Measurements from ENCODE around the gene RSPH6A.

Gene RSPH6A

GRCh38 chr19:45779231-45780145, 35.6 kb downstream of the RSPH6A start:
- DNase-seq (ENCODE audit: low read depth): peak; percentile 54

- DNase-seq (ENCODE audit: low read depth): no peak
Measured at GRCh38 chr19:45778010-45778661, 37.0 kb downstream of the RSPH6A start.

DNA sequence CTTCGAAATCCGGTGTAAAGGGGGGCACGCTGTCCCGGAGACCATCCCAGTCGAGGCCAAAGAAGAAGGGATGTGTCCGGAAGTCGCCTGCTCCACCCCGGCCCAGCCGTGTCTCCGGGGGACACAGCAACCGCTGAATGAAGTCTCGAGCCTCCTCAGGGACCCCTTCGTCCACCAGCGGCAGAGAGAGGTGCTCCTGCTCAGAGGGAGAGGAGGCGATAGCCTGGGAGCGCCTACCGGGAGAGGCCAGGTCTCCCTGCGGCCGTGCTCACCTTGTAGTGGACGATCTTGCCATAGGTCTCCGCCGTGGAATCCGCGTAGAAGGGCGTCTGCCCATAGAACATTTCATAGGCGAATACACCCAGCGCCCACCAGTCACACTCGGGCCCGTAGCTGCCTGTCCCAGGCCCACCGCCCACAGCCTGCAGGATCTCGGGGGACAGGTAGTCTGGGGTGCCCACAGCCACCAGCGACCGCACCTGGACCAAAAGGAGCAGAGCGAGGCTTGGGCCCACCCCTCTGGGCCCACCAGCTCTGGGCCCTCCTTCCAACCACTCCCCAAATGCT, 37.6 kb downstream of the RSPH6A start:
- DNase-seq (ENCODE audit: low read depth): no peak

GRCh38 chr19:45774765-45775164, 40.3 kb downstream of the RSPH6A start:
- no peak for DNase-seq (ENCODE audit: low read depth)

DNA sequence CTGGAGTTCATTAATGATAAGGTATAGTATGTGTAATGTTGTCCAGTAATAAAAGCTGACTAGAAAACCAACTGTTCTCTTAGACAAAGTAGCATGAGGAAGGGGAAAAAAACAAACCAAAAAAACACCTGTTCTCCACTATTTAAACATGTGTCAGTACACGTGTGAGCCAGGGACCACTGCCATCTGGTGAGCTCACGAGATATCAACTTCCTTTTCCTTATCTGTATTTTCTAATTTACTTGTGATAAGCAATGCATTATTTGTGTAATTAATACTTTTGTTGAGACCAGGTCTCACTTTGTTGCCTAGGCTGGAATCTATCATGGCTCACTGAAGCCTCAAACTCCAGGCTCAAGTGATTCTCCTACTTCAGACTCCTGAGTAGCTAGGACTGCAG, 41.7 kb downstream of the RSPH6A start:
- no peak for DNase-seq (ENCODE audit: low read depth)

- DNase-seq (ENCODE audit: low read depth): no peak
Measured at GRCh38 chr19:45772912-45773311, 42.2 kb downstream of the RSPH6A start.

GRCh38 chr19:45772130-45772840, 42.8 kb downstream of the RSPH6A start:
- no peak for DNase-seq (ENCODE audit: low read depth)

GRCh38 chr19:45771311-45771933, 43.7 kb downstream of the RSPH6A start:
- DNase-seq (ENCODE audit: low read depth): no peak

DNA sequence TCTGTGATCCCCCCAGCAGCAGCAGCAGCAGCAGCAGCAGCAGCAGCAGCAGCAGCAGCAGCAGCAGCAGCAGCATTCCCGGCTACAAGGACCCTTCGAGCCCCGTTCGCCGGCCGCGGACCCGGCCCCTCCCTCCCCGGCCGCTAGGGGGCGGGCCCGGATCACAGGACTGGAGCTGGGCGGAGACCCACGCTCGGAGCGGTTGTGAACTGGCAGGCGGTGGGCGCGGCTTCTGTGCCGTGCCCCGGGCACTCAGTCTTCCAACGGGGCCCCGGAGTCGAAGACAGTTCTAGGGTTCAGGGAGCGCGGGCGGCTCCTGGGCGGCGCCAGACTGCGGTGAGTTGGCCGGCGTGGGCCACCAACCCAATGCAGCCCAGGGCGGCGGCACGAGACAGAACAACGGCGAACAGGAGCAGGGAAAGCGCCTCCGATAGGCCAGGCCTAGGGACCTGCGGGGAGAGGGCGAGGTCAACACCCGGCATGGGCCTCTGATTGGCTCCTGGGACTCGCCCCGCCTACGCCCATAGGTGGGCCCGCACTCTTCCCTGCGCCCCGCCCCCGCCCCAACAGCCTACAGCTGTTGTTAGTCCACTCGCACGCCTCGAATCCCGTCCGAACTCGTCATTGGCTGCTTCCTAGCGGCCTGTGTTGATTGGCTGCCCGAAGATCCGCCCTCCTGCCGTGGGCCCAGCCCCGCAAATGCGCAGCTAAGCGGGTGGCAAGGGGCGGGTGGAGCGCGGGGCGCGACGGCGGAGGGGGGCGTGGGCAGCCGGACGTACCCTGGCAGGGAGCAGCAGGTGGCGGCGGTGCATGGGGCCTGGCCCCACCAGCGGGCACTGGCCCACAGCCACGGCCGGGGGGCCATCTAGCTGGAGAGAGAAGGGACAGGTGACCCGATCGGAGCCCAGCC, 44.7 kb downstream of the RSPH6A start:
- DNase-seq (ENCODE audit: low read depth): peak; percentile 96

DNA sequence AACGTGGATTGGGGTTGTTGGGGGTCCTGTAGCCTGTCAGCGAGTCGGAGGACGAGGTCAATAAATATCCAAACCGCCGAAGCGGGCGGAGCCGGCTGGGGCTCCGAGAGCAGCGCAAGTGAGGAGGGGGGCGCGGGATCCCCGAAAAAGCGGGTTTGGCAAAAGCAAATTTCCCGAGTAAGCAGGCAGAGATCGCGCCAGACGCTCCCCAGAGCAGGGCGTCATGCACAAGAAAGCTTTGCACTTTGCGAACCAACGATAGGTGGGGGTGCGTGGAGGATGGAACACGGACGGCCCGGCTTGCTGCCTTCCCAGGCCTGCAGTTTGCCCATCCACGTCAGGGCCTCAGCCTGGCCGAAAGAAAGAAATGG, 45.3 kb downstream of the RSPH6A start:
- DNase-seq (ENCODE audit: low read depth): peak; percentile 52

DNA sequence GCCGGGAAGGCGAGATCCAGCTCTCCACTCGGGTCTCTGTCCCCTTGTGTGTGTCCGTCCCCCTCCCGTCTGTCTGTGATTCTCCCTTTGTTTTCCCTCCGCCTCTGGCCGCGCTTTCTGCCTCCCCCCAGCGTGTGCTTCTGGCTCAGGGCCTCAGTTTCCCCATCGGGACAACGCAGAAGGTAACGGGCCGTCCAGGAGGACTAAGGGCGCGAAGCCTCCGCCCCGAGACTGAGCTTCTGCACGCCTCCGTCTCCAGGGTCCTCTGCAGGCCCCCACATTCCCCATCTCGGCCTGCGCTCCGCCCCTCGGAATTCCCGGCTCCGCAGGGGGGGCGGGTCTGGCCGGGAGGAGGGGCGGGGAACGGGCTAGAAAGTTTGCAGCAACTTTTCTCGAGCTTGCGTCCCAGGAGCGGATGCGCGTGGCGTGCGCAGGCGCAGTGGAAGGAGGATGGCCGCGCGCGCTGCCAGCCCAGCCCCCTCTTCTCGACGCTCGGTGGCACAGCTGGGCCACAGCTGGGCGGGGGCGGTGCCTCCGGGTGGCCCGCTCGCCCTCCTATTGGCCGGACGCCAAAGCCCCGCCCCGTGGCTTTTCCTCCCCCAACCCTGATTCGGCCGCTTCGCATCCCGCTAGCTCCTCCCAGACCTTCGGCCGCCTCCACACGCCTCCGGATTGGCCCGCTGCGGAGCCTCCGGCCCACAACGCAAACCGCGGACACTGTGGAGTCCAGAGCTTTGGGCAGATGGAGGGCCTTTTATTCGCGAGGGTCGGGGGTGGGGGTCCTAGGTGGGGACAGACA, 45.9 kb downstream of the RSPH6A start, which contains the start of gene SIX5:
TSS of gene SIX5 (minus strand) at position 269 of the 799 bp plus-strand sequence. CDS start 408 bp downstream, outside the sequence.
- DNase-seq (ENCODE audit: low read depth): peak; percentile 97

- peak; percentile 58 for DNase-seq (ENCODE audit: low read depth)
Measured at GRCh38 chr19:45768655-45768983, 46.5 kb downstream of the RSPH6A start.

- peak; percentile 70 for DNase-seq (ENCODE audit: low read depth)
Measured at GRCh38 chr19:45767881-45768654, 47.0 kb downstream of the RSPH6A start.

DNA sequence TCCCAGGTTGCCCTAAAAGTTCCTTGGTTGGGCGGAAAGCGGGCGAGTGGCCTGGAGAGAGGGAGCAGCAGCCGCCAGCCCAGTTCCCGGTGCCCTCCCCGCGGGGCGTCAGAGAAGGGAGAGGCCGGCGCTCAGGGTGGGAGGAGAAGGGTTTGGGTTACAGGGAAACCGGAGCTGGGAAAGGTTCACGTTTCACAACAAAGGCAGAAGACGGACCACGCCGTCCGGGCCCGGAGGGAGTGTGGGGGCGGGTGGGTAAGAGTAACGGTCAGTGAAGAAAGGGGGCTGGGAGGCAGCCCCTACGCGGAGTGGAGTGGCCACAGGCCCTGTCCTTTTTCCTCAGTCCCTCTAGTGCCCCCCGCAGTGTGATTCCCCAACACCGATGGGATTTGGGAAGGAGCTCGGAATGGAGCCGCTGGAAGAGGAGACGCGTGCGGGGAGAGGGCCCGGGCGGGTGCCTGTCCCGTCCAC, 47.7 kb downstream of the RSPH6A start:
- DNase-seq (ENCODE audit: low read depth): peak; percentile 80

- peak; percentile 45 for DNase-seq (ENCODE audit: low read depth)
Measured at GRCh38 chr19:45766869-45767346, 48.2 kb downstream of the RSPH6A start.

- no peak for DNase-seq (ENCODE audit: low read depth)
Measured at GRCh38 chr19:45766296-45766868, 48.7 kb downstream of the RSPH6A start.

DNA sequence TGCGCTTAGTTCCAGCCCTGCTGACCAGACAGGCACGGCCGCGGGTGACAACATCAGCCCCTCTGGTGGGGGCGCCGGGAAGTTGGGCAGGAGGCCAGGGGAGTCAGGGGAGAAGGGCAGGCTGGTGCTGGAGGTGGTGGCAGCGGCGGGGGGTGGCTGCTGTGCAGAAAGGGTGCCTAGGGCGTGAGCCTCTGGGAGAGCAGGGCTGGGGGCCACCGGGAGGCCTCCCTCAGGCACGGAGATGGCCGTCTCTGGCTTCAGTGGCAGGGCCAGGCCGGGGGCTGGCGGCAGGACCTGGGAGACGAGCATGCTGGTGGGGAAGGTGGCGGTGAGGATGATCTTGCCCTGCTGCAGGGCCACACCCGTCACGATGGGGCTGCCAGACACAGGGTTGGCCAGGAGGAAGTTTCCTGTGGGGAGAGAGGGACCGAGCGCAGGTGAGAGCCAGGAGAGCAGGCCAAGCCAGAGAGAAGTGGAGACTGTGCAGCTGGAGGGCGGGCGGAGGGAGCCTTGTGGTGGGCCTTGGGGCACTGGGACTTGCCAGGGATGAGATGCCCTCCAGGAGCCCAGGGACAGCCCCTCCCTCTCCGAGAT, 49.3 kb downstream of the RSPH6A start:
- no peak for DNase-seq (ENCODE audit: low read depth)
